ENCODE measurements around the gene MAST4.

DNA sequence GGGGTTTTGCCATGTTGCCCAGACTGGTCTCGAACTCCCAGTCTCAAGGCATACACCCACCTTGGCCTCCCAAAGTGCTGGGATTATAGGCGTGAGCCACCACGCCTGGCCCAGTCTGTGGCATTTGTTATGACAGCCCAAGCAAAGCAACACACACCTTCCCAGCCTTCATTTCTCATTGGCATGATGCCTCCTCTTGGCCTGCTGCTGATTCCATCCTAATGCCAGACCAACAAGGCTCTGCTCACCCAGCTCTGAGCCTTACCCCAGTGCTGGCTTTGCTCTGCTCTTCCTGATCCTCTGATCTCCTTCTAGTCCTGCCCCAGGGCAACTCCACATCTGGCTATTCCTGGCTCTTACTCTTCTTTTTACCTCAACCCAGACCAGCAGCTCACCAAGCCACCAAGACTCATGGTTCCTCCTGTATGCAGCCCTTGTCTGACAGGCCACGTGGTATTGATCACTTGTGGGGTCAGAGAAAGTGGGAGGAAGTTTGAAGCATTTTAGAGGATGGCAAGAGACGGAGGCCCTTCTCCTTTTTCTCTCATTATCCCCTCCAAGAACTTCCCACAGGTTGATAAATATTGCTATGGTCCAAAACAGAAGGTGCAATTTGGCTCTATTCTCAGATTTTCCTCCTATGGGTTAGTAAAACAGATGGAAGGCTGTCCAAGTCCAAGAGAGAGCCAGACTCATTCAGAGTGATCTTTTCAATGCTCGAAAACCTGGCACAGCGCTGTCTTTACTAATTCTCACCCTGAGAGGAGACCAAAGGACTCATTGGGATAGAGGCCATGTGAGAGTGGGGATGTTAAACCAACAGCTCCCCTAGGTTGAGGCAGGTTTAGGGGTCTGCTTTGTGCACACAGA is 599.4 kb downstream of the MAST4 start:
- TF ChIP-seq, protein P1, sequence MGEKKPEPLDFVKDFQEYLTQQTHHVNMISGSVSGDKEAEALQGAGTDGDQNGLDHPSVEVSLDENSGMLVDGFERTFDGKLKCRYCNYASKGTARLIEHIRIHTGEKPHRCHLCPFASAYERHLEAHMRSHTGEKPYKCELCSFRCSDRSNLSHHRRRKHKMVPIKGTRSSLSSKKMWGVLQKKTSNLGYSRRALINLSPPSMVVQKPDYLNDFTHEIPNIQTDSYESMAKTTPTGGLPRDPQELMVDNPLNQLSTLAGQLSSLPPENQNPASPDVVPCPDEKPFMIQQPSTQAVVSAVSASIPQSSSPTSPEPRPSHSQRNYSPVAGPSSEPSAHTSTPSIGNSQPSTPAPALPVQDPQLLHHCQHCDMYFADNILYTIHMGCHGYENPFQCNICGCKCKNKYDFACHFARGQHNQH (CRISPR knock-in tag; IDR thresholded peaks at IDR 0.05) = no peak
- TF ChIP-seq ZFP91 (CRISPR knock-in tag; IDR thresholded peaks at IDR 0.05; ENCODE audit: borderline replicate concordance) (no peak), CHD4 (IDR thresholded peaks at IDR 0.05; ENCODE audit: borderline replicate concordance, low read length) (no peak), ATF5 (CRISPR knock-in tag; IDR thresholded peaks at IDR 0.05; ENCODE audit: low read depth) (no peak)
- TF ChIP-seq, protein P2, sequence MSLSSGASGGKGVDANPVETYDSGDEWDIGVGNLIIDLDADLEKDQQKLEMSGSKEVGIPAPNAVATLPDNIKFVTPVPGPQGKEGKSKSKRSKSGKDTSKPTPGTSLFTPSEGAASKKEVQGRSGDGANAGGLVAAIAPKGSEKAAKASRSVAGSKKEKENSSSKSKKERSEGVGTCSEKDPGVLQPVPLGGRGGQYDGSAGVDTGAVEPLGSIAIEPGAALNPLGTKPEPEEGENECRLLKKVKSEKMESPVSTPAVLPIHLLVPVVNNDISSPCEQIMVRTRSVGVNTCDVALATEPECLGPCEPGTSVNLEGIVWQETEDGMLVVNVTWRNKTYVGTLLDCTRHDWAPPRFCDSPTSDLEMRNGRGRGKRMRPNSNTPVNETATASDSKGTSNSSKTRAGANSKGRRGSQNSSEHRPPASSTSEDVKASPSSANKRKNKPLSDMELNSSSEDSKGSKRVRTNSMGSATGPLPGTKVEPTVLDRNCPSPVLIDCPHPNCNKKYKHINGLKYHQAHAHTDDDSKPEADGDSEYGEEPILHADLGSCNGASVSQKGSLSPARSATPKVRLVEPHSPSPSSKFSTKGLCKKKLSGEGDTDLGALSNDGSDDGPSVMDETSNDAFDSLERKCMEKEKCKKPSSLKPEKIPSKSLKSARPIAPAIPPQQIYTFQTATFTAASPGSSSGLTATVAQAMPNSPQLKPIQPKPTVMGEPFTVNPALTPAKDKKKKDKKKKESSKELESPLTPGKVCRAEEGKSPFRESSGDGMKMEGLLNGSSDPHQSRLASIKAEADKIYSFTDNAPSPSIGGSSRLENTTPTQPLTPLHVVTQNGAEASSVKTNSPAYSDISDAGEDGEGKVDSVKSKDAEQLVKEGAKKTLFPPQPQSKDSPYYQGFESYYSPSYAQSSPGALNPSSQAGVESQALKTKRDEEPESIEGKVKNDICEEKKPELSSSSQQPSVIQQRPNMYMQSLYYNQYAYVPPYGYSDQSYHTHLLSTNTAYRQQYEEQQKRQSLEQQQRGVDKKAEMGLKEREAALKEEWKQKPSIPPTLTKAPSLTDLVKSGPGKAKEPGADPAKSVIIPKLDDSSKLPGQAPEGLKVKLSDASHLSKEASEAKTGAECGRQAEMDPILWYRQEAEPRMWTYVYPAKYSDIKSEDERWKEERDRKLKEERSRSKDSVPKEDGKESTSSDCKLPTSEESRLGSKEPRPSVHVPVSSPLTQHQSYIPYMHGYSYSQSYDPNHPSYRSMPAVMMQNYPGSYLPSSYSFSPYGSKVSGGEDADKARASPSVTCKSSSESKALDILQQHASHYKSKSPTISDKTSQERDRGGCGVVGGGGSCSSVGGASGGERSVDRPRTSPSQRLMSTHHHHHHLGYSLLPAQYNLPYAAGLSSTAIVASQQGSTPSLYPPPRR (CRISPR knock-in tag; IDR thresholded peaks at IDR 0.05; ENCODE audit: borderline replicate concordance) = no peak

All from HepG2 (cell line).